ENCODE results near the gene TNFSF13B.

Gene TNFSF13B

DNA sequence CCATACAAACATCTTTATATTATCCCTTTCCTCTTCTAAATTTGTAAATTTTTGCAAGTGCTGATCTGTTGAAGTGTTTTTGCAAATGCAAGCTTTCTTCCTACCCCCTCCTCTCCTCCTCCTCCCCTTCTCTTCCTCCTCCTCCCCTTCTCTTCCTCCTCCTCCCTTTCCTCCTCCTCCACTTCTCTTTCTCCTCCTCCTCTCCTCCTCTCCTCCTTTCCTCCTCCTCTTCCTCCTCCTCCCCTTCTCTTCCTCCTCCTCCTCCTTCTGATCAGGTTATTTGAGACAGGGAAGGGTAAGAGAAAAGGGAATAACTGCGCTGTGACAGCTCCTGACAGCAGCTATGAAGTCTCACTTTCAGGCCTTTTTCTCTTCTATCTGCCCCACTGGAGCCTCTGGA lies 8.9 kb downstream of the TNFSF13B start:
- H3K27me3 ChIP-seq (ENCODE audit: low read length) = no peaks in the 10 kb centered on the region
- H3K79me2 ChIP-seq (ENCODE audit: insufficient read depth, low read length) = no peaks in the 10 kb centered on the region
- H3K4me3 ChIP-seq (ENCODE audit: insufficient read depth, low read length, poor library complexity, severe bottlenecking) = no peak overlapping the region
- no peak overlapping the region for H3K27ac ChIP-seq (ENCODE audit: low read depth, low read length)
- TF ChIP-seq EZH2phosphoT487 (conservative IDR thresholded peaks at IDR 0.05; ENCODE audit: low read length) = no peak
- TF ChIP-seq, protein P1, sequence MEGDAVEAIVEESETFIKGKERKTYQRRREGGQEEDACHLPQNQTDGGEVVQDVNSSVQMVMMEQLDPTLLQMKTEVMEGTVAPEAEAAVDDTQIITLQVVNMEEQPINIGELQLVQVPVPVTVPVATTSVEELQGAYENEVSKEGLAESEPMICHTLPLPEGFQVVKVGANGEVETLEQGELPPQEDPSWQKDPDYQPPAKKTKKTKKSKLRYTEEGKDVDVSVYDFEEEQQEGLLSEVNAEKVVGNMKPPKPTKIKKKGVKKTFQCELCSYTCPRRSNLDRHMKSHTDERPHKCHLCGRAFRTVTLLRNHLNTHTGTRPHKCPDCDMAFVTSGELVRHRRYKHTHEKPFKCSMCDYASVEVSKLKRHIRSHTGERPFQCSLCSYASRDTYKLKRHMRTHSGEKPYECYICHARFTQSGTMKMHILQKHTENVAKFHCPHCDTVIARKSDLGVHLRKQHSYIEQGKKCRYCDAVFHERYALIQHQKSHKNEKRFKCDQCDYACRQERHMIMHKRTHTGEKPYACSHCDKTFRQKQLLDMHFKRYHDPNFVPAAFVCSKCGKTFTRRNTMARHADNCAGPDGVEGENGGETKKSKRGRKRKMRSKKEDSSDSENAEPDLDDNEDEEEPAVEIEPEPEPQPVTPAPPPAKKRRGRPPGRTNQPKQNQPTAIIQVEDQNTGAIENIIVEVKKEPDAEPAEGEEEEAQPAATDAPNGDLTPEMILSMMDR (IDR thresholded peaks at IDR 0.05; ENCODE audit: insufficient read depth, low read length, poor library complexity, severe bottlenecking) = no peak
- no peaks in the 10 kb centered on the region for H3K9me2 ChIP-seq (replicated peaks; ENCODE audit: insufficient read depth, low read length)
- no peaks in the 10 kb centered on the region for H3K36me3 ChIP-seq (ENCODE audit: low read length)
- H2AFZ ChIP-seq (ENCODE audit: low read depth, low read length, severe bottlenecking) = no peak overlapping the region
- no peak overlapping the region for H3K4me2 ChIP-seq (ENCODE audit: low read depth, low read length, poor library complexity, severe bottlenecking)
- no peaks in the 10 kb centered on the region for H4K20me1 ChIP-seq (ENCODE audit: low read depth, low read length)
- no peak overlapping the region for H3K9ac ChIP-seq (ENCODE audit: low read length)
- H3F3A ChIP-seq (ENCODE audit: insufficient read depth) = no peaks in the 10 kb centered on the region
- H3K9me3 ChIP-seq (ENCODE audit: insufficient read depth, low read length) = no peaks in the 10 kb centered on the region

DNA sequence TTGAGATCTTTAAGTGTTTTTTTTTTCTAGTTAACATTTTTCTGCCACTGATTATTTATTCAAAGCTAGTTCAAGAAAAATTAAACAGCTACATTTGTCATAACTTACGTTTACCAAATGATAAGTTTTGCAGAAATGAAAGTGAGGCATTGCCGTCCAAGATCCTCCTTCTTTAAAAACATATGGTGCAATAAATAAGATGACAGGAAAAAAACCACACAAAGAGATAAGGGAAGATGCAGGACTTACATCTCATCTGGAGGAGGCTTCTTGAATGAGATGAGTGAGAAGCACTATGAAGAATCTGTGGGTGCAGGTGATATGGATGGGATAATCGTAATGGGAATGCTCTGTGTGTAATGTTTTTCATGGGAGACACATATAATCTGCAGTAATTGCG lies 12.4 kb downstream of the TNFSF13B start:
- Histone ChIP-seq H2AFZ (ENCODE audit: low read depth, low read length, severe bottlenecking) (no peak overlapping the region), H4K20me1 (ENCODE audit: low read depth, low read length) (no peaks in the 10 kb centered on the region), H3K4me3 (ENCODE audit: insufficient read depth, low read length, poor library complexity, severe bottlenecking) (no peak overlapping the region), H3K36me3 (ENCODE audit: low read length) (no peaks in the 10 kb centered on the region), H3K27me3 (ENCODE audit: low read length) (no peaks in the 10 kb centered on the region), H3K9me3 (ENCODE audit: insufficient read depth, low read length) (no peaks in the 10 kb centered on the region), H3K9ac (ENCODE audit: low read length) (no peak overlapping the region), H3K27ac (ENCODE audit: low read depth, low read length) (no peak overlapping the region), H3F3A (ENCODE audit: insufficient read depth) (no peaks in the 10 kb centered on the region), H3K9me2 (replicated peaks; ENCODE audit: insufficient read depth, low read length) (no peaks in the 10 kb centered on the region), H3K4me2 (ENCODE audit: low read depth, low read length, poor library complexity, severe bottlenecking) (no peak overlapping the region), H3K79me2 (ENCODE audit: insufficient read depth, low read length) (no peaks in the 10 kb centered on the region)
- TF ChIP-seq, protein P1 (IDR thresholded peaks at IDR 0.05; ENCODE audit: insufficient read depth, low read length, poor library complexity, severe bottlenecking) = no peak
- no peak for TF ChIP-seq EZH2phosphoT487 (conservative IDR thresholded peaks at IDR 0.05; ENCODE audit: low read length)

DNA sequence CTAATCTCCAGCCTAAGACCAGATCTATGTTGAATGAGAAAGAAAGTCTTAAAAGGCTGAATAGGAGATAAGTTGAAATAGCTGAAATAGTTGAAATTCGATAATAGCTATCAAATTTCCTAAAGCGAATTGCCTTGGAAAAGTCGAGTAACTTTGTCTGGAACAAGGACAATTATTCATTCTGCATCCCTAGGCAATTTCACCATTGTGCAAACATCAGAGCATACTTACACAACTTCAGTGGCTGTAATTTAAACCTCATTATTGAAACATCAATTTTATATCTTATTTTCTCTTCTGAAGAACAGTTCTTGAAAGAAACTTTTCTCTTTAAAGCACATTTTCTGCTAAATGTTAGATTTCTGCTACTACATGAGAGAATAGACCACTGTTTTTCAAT lies 13.6 kb downstream of the TNFSF13B start:
- Histone ChIP-seq H2AFZ (ENCODE audit: low read depth, low read length, severe bottlenecking) (no peak overlapping the region), H3K79me2 (ENCODE audit: insufficient read depth, low read length) (no peaks in the 10 kb centered on the region), H3K9me2 (replicated peaks; ENCODE audit: insufficient read depth, low read length) (no peaks in the 10 kb centered on the region), H3K27ac (ENCODE audit: low read depth, low read length) (no peak overlapping the region), H3K9me3 (ENCODE audit: insufficient read depth, low read length) (no peaks in the 10 kb centered on the region), H3K27me3 (ENCODE audit: low read length) (no peaks in the 10 kb centered on the region), H3K4me2 (ENCODE audit: low read depth, low read length, poor library complexity, severe bottlenecking) (no peak overlapping the region), H4K20me1 (ENCODE audit: low read depth, low read length) (no peaks in the 10 kb centered on the region), H3F3A (ENCODE audit: insufficient read depth) (no peaks in the 10 kb centered on the region), H3K36me3 (ENCODE audit: low read length) (no peaks in the 10 kb centered on the region), H3K4me3 (ENCODE audit: insufficient read depth, low read length, poor library complexity, severe bottlenecking) (no peak overlapping the region), H3K9ac (ENCODE audit: low read length) (no peak overlapping the region)
- TF ChIP-seq, protein P1 (IDR thresholded peaks at IDR 0.05; ENCODE audit: insufficient read depth, low read length, poor library complexity, severe bottlenecking) = no peak
- TF ChIP-seq EZH2phosphoT487 (conservative IDR thresholded peaks at IDR 0.05; ENCODE audit: low read length) = no peak

Measured in SU-DHL-6 (cell line).